GM12801 (cell line): ENCODE results near the gene AMELX.

Experiments used
- CTCF ChIP-seq: IDR thresholded peaks from one replicate; pipeline ENCODE4 v1.5.1; 2011; ENCODE audit warnings: control low read depth; ENCODE audit not compliant: insufficient read length; ENCODE audit errors: extremely low read depth

AMELX gene

GRCh38 chrX:11331788-11332187 lies 38.6 kb downstream of the AMELX start:
- TF ChIP-seq CTCF: no peak

DNA sequence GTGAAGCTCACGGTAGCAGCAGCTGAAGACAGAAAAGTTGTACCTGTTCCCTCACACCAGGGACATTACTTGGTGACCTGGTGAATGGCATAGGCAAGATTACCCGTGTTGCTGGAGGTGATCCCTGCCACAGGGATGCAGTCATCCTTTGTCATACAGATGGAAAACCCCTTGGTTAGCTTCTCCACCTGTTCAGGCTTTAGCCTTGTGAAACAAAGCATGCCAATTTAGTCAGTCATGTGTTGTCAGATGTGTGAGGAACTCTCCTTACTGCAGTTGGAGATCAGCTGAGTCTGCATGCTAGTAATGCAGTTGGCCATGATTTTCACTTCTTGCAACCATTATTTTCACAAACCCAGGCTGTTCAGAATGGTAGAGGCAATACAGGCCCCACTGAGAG lies 41.0 kb downstream of the AMELX start:
- no peak for TF ChIP-seq CTCF

- no peak for TF ChIP-seq CTCF
Observed at GRCh38 chrX:11336201-11336600, 43.0 kb downstream of the AMELX start.

- no peak for TF ChIP-seq CTCF
Observed at GRCh38 chrX:11337292-11338009, 44.2 kb downstream of the AMELX start.

DNA sequence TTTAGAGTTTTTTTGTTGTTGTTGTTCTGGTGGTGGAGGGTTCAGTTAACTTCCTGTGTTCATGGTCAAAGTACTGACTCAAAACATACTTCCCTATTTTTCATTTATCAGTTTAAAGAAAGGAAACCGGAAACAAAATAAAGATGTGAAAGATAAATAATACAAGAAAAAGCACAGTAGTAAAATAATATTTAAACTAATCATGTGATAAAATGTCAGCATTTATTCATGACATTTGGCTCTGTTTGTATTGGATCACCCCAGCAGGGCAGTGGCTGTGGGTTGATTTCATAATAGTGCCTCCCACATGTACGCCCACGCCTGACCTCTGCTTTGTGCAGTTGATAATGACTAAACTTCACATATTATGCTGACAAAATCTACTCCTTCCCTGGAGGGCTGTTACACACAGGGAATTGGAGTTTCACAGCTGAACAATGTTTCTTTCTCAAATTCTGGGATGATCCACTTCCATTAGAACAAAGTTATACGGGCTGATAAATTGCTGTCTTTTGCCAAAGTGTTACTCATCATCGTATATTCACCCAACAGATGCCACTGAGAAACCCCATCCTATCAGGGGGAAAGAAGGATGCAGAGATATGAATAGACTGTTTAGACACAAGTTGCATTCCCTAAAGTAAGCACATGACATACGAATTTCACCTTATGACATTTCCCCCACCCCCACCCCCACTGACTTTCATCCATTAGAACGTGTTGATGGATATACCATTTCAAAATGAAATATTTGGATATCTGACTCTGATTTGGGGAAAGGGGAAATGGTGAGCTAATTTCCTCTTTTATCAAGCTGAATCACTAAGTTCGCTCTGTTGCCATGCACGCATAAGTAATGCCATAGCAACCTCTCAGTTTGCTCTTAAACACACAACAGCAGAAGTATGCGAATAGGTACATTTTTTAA lies 48.3 kb downstream of the AMELX start:
- no peak for TF ChIP-seq CTCF

- TF ChIP-seq CTCF: no peak
Observed at GRCh38 chrX:11342673-11343072, 49.5 kb downstream of the AMELX start.

- TF ChIP-seq CTCF: no peak
Observed at GRCh38 chrX:11346121-11346682, 53.0 kb downstream of the AMELX start.
